Colon (tissue), 2 donors: ENCODE measurements around the gene COPS3.

Experiments
- FAIRE-seq: peaks from 2 replicates; lab custom pipeline; 2012; peaks lifted over from hg19 to GRCh38; lab: Jason Lieb, UNC
- donor health status: control.
- donor health status: control.

COPS3 gene

GRCh38 chr17:17241656-17242055 lies 39.4 kb downstream of the COPS3 start:
- FAIRE-seq: no peak

- FAIRE-seq: no peak
These were observed 41.2 kb downstream of the COPS3 start for GRCh38 chr17:17239832-17240231.

DNA sequence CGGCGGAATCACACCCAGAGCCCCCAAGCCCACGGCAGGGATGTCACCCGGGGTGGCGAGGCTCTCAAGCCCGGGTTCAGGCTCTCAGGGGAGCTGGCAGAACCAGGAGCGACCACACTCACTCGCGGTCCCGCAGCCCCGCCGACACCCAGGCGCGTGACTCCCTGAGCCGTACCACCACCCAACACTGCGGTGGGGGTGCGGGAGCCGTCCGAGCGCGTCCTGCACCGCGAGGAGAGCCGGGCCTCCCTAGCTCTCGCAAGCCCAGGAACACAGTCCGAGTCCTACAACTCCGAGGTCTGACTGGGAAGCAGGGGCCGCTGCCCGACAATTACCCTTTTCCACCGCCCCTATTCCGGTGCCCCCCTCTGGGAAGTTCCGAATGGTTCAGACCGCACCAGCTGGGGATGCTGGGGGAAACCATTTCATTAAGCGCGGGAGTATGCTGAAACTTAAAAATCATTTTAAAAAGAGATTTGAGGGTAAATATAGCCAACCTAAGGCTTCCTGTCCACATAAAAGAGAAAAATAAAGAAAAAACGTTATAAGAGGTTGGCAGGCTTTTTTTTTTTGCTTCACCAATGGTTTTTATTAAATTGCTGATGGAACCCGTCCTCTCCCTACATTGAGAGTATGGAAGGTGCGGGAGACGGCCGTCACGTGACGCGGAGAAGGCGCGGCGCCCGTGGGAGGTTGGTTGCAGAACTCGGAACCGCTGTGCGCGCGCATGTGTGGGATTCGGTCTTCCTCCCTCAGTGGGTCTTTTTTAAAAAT lies 43.8 kb downstream of the COPS3 start, which contains the start of gene FLCN:
FLCN (minus strand) TSS at position 143 of the 774 bp plus-strand sequence. CDS start 9,031 bp downstream, outside the sequence.
- no peak for FAIRE-seq

- no peak for FAIRE-seq
These were observed 44.6 kb downstream of the COPS3 start for GRCh38 chr17:17236295-17237025.

DNA sequence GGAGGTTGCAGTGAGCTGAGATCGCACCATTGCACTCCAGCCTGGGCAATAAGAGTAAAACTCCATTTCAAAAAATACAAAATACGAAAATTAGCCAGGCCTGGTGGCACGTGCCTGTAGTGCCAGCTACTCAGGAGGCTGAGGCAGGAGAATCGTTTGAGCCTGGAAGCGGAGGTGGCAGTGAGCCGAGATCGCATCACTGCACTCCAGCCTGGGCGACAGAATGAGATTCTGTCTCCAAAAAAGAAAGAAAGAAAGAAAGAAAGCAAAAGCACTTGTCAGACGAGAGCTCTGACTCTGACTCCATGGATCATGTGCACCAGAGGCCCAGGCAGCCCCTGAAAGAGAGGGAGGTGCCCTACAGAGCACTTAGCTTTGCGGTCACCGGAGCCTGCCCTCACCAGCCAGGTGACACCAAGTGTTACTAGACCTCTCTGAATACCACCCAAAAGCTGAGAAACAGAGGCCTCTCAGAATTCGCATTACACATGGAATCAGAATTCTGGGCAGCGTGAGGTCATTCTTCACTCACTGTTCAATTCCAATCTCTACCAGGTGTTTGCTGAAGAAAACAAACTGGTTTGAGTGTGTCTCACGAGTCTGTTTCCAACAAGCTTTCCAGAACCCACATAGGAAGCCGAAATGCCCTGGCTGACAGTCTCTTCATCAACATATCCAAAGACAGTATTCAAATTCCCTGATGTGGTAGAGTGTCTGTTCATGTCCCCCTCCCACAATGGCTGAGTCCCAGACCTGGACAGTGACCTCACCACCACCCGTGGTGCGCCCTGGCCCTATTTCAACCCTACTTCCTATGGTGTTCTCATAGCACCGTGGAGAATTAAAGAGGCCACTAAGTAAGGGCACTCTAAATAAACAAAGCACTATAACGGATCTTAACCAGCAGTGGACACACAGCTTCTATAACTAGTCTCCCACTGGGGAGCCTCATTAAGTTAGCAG lies 45.6 kb downstream of the COPS3 start:
- no peak for FAIRE-seq

DNA sequence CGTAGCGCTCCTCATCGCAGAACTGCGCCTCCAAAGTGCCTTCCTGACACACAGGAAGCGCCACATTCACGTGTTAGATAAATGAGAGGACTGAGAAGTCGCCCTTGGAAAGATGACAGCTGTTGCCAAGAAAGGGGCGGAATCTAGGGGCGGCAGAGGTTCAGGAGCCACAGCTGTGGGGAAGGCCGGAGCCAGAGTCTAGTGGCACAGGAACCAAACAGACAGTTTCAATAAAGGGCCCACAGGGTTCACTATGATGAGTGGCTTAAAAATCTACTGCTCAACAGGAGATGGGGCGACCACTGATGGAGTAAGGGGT lies 48.8 kb downstream of the COPS3 start:
- no peak for FAIRE-seq

DNA sequence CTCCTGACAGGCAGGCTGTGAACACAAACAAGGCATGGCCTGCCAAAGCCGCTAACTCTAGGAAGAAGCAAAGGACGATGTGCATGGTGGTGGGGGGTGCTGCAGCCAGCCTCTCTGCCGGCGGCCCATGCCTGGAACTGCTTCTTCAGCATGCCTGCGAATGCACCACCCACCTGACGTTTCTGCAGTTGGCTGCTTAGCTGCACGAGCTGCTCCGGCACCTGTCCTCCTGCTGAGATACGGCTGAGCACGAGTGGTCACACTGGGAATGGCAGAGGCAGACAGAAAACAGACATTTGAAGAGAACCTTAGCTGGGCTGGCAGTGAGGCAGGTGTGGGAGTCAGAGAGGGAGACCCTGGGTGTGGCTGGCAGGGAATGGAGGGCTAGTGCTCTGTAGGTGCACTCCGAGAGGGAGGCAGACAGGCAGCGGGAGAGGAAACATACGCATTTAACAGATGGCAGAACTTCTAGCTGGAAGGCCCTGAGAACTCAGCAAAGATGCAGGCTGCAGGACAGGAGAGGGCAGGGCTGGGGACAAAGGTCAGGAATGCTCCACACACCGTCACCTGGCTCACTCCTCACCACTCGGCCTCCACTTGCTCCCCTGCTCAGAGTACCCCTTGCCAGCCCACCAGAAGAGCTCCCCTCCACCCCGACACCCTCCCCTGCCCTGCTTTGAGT lies 49.3 kb downstream of the COPS3 start:
- FAIRE-seq: no peak

GRCh38 chr17:17229416-17230384 lies 51.3 kb downstream of the COPS3 start:
- FAIRE-seq: no peak

DNA sequence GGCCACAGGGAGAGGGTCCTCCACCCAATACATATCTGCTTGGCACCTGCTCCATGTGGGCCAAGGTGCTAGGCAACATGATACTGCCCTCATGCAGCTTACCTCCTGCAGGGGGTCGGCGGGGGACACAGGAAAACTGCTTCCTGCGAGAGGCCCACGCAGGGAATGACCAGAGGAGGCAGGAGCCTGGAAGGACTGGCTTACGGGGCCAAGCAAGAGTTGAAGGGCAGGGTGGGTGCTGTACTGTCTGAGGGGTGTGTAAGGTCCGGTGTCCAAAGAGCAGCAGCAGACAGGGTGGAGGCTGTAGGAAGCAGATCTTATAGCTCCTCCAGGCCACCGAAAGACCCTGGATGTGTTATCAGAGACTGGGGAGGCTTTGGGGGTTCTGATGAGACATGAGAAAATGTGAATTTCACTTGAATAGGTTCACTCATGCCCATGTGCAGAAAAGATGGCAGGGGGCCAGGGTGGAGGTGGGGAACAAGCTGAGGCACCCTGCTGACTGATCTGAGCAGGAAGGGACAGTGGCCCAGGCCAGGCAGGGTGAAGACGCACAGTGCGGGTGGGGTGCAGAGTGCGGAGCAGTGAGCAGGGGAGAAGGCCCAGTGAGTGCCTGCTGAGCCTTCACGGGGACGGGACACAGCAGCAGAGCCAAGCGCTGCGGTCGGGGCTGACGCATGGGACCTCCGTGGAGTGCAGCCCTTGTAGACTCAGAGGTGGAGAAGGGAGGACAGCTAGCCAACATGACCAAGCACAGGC lies 52.3 kb downstream of the COPS3 start:
- no peak for FAIRE-seq

DNA sequence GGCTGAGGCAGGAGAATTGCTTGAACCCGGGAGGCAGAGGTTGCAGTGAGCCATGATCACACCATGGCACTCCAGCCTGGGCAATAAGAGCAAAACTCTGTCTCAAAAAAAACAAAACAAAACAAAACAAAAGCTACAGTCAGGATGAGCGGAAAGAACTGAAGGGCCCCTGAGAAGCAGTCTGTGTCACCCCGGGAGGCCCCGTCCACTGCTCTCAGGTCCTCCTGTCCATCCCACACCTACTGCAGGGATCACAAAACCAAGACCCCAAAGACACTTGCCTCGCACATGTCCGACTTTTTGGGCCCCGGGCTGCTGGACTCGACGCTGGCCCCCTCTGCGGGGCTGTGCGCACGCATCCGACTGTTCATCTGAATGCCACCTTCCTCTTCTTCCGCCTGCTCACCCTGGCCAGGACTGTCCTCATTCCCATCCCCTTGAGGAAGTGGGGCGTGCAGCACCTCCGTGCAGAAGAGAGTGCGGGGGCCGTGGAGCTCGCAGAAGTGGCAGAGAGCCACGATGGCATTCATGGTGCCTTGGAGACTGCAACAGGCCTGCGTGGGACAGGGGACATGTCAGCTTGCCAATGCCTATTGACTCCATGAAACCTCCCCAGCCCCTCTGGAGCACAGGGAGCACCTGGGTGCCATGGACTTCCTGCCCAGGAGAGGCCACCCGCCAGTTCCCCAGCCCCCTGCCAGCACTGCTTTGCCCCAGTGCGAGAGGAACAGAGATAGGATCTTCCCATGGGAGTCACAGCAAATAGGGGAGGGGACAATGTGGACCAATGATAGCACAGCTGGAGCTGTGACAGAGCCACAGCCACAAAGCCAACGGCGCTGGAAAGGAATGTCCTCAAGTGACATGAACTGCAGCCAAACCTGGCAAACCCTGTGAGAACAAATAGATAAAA lies 53.2 kb downstream of the COPS3 start:
- no peak for FAIRE-seq

- no peak for FAIRE-seq
These were observed 54.4 kb downstream of the COPS3 start for GRCh38 chr17:17226451-17227265.

DNA sequence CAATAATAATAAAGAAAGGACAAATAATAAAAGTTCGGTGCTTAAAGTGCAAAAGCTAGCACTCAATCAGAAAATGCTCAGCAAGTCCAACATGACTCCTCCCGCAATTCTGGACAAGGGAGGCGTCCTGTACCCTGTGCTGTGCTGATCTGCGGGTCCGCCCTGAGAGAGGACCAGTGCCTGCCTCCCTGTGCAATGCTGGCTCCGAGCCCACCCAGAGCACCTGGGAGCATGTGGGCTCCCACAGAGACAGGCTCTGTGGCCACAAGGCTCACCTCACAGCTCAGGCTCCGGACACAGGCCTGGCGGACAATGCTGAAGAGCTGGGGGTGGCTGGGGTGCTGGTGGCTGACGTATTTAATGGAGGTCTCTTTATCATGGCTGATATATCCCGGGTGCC lies 55.1 kb downstream of the COPS3 start:
- FAIRE-seq: no peak

DNA sequence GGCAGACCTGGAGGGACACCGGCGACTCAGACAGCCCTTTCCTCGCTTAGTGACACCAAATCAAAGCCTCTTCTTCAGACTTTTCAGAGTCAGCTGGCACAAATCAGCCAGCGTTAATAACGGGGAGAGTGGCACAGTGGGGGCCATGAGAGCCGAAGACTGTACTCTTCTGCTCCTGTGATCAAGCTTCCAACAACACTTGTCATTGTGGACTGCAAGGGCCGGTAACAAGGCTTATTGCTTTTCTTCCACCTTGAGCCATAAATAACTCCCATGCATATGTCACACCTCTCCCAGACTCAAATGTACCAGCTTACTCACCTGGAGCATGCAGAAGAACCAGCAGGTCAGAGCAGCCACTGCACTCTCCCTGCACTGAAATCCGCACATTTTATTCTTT lies 56.9 kb downstream of the COPS3 start:
- no peak for FAIRE-seq

- FAIRE-seq: no peak
These were observed 57.3 kb downstream of the COPS3 start for GRCh38 chr17:17223736-17224135.

DNA sequence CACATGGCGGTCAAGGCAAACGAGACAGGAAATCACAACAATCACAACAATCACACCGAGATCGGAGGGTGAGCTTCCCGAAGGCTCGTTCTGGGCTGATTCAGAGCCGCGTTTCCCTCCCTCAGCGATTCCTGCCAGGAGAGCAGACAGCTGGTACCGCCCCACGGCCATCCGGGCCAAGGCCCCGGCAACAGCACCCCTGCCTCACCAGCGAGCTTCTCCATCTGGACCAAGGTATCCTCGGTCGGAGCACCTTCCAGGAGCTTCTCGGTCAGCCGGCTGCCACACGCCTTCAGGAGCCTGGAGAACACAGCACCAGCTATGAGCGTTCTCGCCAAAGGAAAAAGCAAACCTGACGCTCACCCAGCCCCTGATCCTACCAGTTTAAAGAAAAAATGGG lies 59.7 kb downstream of the COPS3 start:
- no peak for FAIRE-seq

DNA sequence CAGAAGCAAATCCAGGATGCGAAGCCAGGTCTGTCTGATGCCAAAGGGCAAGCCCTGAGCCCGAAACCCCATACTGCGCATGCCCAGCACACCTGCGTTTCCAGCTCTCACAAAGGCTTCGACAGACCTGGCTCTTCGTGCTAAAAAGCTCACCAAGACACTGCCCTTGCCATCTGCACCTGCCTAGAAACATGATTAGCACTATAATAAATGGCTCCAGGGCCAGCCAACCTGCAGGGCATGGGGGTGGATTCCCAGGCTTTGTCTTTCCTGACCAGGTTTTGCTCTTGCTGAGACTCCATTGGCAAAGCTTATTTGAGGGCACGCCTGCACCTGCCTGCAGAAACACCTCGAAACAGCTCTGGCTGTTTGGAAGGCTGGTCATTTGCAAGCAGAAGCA lies 60.5 kb downstream of the COPS3 start:
- FAIRE-seq: no peak

DNA sequence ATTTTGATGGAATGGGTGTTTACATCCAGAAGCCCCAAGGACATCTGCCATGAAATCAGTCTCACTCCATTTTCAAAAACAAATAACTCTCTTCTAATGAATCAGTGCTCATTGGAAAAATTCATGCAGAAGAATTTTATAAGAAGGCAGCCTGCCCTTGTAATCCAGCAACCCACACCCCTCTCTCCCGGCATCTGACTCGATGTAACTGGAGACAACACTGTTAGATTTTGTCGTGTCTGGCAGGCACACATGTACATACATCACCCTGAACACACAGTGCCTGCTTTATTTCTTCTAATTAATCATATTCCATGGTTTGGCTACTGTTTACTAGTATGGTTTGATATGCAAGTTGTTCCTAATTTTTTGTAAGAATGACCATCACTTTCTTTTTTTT lies 63.1 kb downstream of the COPS3 start:
- no peak for FAIRE-seq

- no peak for FAIRE-seq
These were observed 64.3 kb downstream of the COPS3 start for GRCh38 chr17:17216776-17217175.
